HG02678 (cell line): Measurements from ENCODE around the gene HYAL3.

Experiments used
- ATAC-seq: cut with Tn5 transposase; IDR thresholded peaks from one replicate; pipeline ENCODE4 v1.9.1; 2021; ENCODE audit warnings: mild to moderate bottlenecking, moderate library complexity; ENCODE audit not compliant: unreplicated experiment

HYAL3 gene, protein sequence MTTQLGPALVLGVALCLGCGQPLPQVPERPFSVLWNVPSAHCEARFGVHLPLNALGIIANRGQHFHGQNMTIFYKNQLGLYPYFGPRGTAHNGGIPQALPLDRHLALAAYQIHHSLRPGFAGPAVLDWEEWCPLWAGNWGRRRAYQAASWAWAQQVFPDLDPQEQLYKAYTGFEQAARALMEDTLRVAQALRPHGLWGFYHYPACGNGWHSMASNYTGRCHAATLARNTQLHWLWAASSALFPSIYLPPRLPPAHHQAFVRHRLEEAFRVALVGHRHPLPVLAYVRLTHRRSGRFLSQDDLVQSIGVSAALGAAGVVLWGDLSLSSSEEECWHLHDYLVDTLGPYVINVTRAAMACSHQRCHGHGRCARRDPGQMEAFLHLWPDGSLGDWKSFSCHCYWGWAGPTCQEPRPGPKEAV

DNA sequence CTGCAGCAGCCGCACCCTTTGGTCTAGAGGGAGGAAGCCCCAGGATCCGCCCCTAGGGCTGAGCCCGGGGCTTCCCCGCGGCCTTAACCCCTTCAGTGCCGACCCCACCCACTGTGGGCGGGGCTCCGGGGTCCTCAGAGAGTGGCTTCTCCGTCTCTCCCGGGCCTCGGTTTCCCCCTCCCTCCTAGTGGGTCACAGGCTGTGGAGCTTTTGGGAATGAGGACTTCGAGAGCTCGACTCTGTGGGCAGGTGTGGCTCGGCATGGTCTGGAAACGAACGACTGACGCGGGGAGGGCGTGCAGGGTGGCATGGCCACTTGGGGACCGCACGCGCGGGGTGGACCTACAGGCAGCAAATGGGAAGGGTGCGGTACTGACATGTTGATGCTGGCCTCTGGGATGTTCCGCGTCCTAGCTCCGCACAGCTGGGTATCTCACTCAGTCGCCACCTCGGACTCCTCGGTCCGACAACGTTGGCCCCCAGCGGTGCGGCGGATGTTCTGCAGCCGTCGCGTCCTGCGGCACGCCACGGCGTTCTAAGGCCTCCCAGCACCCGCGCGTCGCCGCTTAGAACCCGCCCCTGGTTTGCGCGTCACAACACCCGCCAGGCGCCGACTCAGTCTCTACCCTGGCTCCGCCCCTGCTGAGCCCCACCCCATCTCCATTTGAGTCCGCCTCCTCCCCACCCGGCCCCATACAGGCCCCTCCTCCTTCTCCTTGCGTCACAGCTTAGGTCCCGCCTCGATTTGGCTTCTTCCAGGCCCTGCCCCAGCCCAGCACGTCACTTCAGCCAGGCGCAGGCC lies at the start of gene HYAL3, which contains the start of gene NAA80:
Gene HYAL3 (minus strand): TSS at position 570 of the 802 bp plus-strand sequence. CDS start 3,803 bp downstream, outside the sequence.
Gene NAA80 (minus strand): TSS at position 570 of the 802 bp plus-strand sequence. CDS start 1,942 bp downstream, outside the sequence.
- peak; percentile 86 for ATAC-seq

DNA sequence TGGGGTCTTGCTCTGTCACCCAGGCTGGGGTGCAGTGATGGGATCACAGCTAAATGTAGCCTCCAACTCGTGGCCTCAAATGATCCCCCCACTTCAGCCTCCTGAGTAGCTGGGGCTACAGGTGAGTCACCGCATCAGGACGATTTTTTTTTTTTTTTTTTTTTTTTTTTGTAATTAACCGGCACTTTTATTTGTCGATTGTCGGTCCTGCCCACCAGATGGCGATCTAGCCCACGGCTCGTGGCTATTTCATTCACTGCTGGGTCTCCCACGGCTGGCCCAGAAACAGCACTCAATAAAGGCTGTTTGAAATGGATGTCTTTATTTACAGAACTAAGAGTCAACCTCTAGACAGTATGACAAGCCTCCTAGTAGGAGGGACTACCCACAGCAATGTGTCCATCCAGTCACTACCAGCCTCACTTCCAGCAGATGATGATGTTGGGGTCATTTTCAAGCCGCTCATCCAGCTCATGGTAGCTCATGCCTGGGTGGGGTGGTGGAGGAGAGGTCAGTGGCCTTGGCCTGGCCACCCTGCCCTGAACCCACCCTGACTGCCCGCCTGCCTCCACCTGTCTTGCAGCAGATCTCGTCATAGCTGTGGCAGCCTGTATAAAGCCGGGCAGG lies 48.1 kb upstream of the HYAL3 start:
- ATAC-seq: no peak

DNA sequence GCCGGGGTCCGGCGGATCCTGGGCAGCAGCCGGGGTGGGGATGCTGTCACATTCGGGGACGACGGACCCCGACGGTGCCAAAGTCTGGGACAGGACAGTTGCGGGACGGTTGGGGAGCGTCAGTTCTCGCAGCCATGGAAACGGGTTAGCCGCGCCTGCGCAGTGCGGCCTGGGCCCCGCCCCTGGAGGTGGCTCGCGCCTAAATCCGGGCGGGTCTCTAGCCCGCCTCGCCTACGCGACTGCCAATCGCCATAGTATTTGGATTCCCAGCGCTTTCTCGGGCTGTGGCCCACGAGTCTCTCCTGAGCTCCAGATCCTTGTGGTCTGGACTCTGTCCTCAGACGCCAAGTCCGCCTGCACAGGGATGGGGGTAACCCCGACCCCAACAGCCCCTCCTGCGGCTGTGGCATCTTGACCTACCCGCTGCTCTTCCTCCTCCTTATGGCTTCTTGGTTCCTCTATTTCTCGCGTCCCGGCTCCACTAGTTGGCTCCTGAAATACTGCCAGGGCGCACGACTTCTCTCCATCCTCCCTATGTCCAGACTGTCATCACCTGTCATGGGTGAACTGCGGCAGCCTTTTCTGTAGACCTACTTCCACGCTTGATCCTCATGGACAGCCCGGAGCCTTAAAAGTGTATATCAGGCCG lies 46.5 kb upstream of the HYAL3 start, which contains the start of gene ZMYND10:
Gene ZMYND10 (minus strand): TSS at position 147 of the 649 bp plus-strand sequence. CDS start 153 bp downstream, outside the sequence.
- ATAC-seq: no peak

DNA sequence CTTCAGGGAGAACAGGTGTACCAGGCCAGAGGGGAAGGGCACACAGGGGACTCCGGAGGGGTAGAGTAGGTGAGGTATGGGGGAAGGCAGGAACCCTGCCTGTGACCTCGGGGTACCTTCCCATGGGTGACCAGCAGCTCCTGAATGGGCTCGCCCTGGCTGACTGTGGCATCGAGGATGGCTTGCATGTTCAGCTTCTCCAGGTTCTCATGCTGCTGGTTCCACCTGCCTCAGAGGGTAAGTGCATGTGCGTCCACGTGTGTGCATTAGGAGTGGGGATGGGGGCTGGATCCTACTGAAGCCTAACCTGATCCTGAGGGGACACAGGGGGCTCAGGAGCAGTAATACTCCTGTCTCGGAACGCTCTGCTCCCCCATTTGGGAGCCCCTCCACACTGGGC lies 45.8 kb upstream of the HYAL3 start:
- ATAC-seq: no peak

DNA sequence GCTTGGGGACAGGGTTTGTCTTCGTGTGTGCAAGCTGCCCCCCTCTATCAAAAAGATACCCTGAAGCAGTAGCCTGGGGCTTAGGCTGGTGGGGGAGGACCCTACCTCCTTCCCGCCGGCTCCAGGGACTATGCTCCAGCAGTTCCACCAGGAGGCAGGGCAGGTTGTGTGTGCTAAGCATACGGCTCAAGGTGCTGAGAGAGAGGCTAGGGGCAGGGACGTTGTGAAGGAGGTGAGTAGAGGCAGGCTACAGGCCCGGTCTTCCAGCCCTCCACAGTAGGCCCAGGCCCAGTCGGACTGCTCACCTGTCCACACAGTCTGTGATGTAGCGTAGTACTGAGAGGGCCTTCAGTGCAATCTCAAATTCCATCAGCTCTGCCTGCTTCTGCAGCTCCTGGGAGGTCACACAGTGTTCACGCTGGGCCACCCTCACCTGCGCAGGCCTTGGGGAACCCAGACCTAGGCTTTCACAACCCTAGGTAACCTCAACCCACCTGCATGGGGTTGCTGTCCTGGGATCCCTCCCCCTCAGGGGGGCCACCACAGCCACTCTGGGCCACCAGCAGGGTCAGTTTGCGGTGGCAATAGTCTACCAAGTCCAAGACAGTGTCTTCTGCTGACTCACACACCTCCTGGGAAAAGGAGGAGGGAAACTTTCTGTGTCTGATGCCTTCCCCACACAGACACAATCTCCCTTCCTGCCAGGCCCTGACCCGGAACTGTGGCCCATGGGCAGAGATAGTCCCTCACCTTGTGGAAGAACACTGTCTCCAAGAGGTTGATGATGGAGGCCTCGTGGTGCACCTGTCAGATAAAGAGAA lies 43.8 kb upstream of the HYAL3 start:
- no peak for ATAC-seq

GRCh38 chr3:50341996-50342650 lies 42.9 kb upstream of the HYAL3 start:
- ATAC-seq: no peak

DNA sequence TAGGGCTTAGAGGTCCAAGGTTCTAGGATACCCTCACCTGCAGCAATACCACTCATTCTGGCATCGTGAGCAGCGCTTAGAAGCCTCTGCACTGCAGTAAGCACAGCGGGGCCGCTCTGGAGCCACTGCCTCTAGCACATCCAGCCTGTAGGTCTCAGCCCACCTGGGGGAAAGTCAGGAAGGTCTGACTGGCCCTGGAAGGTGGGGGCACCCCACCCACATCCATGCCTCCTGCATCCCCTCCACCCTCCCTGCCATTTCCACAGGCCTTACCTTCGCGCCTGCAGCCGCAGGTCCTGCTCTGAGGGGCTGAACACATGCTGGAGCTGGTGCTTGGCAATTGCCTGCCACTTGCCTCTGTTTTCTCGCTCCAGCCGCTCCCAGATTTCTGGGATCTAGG lies 42.3 kb upstream of the HYAL3 start:
- no peak for ATAC-seq

GRCh38 chr3:50340448-50341329 lies 41.5 kb upstream of the HYAL3 start, which contains the start of gene RASSF1:
Gene RASSF1 (minus strand): TSS chr3:50340836. CDS start chr3:50340805, 31 bp downstream.
- ATAC-seq: peak; percentile 21

DNA sequence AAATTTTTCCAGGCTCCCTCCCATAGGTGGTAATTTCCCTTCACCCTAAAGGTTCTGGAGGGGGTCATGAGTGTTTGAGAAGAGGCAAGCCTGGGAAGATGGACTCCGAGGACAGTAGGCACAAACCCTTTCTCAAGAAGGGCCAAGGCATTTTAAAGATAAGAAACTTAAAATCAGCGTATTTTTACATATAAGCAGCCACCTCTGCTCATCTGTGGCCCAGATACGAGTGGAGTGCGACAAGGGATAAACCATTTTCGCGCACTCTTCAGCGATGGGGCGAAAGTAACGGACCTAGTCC lies 40.9 kb upstream of the HYAL3 start:
- no peak for ATAC-seq

DNA sequence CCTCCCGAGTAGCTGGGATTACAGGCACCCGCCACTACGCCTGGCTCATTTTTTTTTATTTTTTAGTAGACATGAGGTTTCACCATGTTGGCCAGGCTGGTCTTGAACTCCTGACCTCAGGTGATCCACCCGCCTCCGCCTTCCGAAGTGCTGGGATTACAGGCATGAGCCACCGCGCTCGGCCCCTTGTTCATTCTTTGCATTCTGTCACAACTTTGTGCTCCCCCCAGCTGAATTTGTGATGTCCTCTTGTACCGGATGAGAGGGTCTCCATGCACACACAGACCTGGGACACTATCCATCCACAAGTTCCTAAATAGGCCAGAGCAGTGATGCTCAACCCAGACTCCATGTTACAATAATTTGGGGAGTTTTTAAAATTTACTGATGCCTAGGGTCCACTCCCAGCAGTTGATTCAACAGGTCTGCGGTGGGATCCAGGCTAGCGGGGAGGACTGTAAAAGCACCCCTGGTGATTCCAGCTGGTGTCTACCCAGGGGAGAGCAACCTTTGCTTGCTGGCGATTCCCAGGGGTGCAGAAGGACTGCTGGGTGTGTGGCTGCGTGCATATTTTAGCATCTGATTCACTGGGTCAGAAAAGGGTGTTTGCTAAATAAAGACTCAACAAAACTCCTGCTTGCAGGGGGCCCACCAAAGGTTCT lies 40.4 kb upstream of the HYAL3 start:
- no peak for ATAC-seq

DNA sequence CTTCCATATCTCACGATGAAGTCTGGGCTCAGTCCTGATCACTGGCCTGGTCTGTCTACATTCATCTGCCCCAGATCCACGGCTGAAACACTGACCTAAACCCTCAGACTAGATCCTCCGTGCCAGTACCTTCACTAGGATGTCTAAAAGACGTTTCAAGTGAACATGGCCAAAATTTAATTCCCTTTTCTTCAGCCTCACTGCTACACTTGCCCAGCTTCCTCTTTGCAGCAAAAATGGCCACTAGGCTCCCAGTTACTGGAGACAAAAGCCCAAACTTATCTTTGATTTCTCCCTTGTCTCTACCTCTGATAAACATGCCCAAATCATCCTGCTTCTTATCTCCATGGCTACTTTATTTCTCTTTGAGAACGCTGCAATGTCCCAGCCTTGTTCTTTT lies 39.8 kb upstream of the HYAL3 start:
- ATAC-seq: no peak

DNA sequence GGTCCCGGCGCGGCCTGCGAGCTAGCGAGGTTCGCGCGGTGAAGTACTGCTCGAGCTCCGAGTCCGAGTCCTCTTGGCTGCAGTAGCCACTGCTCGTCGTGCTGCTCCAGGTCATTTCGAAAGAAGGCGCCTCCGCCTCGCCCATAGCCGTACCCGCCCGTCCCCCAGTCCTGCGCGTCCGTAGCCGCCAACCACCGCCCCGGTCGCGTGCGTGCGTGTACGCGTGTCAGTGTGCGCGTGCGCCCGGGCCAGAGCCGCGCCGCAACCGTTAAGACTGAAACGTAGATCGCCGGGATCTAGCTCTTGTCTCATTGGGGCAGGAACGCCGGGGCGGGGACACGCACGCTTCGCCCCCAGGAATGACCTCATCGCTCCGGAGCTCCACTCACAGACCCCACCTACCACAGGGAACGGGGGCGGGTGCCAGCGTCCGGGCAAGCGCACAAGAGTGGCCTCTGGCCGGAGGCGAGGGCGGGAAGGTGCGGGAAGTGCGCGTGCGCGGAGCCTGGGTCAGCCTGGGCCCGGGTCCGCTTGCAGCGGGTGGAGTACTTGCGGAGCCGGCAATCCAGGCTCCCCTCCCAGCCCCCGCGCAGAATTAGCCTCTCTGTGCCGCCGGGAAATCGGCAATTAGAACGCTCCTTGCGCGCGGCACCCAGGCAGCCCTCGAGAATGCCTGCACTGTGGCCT lies 38.1 kb upstream of the HYAL3 start:
- peak; percentile 72 for ATAC-seq

GRCh38 chr3:50336452-50337174 lies 37.4 kb upstream of the HYAL3 start:
- peak; percentile 30 for ATAC-seq

DNA sequence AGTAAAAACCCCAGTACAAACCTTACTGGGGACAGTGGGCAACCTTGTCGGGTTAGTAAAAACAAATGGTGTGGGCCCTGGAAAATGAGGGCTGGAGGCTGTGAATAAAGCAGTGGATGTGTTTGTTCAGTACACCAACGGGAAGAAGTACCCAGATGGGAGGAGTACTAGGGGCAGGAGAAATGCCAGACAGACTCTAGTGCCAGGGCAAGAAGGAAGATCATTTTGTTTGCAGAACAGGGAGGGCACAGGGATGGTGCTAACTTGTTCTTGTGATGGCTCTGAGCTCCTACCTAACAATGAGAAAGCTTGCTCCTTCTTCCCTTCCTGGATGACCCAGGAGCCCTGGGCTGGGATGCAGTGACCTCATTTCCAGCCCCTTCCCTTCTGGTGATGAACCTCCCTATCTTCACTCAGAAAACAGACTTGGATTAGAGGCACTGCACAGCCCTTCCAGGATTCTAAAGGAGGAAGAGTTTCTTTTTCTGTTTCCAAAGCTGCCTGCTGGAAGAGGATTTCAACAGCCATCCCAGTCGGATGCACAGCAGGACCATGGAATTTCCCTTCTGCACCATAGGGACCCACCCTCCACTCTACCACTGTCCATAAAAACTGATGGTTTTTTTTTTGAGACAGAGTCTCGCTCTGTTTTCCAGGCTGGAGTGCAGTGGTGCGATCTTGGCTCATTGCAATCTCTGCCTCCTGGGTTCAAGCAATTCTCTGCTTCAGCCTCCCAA lies 35.3 kb upstream of the HYAL3 start:
- no peak for ATAC-seq

DNA sequence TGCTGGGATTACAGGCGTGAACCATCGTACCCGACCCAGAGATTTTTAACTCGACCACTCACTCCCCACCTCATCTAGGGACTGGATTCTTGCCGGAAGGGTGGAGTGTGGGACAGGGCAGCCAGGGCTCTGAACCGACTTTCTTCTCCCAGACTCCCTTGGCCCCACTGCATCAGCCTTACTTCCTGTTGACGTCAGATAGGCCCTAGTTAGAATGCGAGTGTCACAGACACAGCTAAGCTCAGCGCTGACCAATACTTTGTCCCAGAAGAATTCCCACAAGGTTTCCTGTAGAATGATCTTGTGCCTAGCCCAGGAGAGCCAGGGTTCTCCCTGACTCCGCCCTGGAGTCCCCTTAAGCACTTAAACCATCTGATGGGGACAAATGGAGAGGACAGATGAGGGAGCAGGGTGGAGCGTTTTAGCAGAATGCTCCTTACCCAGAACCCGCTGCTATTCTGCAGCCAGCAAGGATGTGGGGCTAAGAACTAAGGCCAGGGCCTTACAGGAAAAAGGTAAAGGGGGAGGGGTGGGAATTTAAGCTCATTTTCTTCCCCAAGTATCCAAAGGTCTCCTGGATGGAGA lies 34.6 kb upstream of the HYAL3 start:
- ATAC-seq: no peak
